IPS-18c (cell line): Measurements from ENCODE around the gene PARP8.
"Not testable (repeated sequence)": the region's sequence is repeated elsewhere in the genome, so short reads cannot be mapped to it uniquely, and the experiment has no call there.

Experiments
- H3K4me3 ChIP-seq: 2 replicates; pipeline ENCODE4 v1.7.0; 2013; ENCODE audit warnings: low read depth, mild to moderate bottlenecking, low read length, moderate library complexity; ENCODE audit not compliant: insufficient read depth
- H3K9me3 ChIP-seq: one replicate; pipeline ENCODE4 v1.6.1; 2013; ENCODE audit warnings: mild to moderate bottlenecking, low read length, moderate library complexity; ENCODE audit not compliant: control insufficient read depth, insufficient read depth

PARP8 gene

GRCh38 chr5:50798002-50798401, 131.6 kb downstream of the PARP8 start:
- no peak overlapping the region for H3K4me3 ChIP-seq
- H3K9me3 ChIP-seq = no peaks in the 10 kb centered on the region

DNA sequence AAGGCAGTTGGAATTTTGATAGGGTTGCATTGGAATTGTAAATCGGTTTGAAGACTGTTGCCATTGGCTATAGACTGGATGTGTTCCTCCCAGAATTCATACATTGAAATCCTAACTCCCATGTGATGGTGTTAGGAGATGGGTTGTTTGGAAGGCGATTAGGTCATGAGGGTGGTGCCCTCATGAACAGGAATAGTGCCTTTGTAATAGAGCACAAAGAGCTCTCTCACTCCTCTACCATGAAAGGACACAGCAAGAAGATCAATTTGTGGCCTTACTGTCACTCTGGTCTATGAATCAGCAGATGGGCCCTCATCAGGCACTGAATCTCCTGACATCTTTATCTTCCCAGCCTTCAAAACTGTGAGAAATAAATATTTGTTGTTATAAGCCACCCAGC, 133.2 kb downstream of the PARP8 start:
- H3K4me3 ChIP-seq = no peak overlapping the region
- H3K9me3 ChIP-seq = no peaks in the 10 kb centered on the region

- Histone ChIP-seq H3K4me3 (no peak overlapping the region), H3K9me3 (no peaks in the 10 kb centered on the region)
Measured at GRCh38 chr5:50800410-50800809, 134.0 kb downstream of the PARP8 start.

DNA sequence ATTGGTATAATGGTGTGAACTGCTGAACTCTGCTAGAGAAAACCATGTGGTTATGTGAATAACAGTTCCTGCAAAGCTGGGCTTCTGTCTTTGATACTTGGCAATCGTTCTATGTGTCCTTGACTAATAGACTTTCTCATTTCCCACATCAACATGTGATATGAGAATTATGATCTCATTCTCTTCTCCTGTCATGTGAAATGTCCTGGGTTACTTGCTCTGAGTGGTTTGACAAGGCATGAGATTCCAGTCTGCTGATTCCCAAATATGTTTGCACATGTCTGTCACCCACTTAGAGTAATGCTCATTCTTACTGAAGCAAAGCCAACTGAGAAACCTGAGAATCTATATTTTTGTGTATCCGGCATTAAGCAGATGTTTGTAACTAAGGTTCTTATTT, 141.2 kb downstream of the PARP8 start:
- H3K4me3 ChIP-seq = no peak overlapping the region

DNA sequence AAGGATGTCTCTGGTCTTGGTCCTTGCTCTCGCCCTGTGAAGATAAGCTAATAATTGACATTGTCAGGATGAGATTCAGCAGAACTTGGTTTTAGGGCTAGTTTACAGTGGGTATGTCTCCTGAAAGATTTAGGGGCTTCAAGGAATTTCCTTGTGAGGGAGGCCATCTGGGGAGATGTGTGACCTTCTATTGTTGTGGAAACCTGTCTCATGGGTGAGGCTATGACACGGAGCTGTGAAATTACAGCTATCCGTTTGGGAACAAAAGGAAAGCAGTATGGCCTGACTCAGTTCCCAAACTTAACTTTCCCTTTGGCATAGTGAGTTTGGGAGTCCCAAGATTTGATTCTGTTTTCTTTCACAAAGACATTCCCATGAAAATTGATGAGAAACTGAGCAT, 142.0 kb downstream of the PARP8 start:
- H3K9me3 ChIP-seq = no peaks in the 10 kb centered on the region
- H3K4me3 ChIP-seq = no peak overlapping the region

More for the DNA sequence above, 141.2 kb downstream of the PARP8 start:
- H3K9me3 ChIP-seq = no peaks in the 10 kb centered on the region

GRCh38 chr5:50811746-50812145, 145.3 kb downstream of the PARP8 start:
- not testable (repeated sequence) for H3K4me3 ChIP-seq, H3K9me3 ChIP-seq

DNA sequence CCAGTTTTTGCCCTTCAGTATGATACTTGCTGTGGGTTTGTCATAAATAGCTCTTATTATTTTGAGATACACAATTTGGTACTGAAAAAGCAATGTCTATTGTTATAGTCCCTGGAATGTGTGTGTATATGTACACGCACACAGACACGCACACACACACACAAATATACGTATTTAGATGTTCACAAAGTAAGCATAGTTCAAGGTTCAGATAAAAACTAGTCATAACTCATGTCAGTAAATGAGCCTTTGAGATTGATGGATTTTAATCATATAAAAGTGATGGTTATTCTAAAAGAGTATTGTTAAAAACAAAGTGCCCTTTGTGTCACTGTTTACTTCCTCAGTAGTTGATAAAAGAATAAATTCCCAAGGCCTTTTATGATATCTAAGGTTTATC, 147.3 kb downstream of the PARP8 start:
- H3K4me3 ChIP-seq = no peak overlapping the region
- no peaks in the 10 kb centered on the region for H3K9me3 ChIP-seq

DNA sequence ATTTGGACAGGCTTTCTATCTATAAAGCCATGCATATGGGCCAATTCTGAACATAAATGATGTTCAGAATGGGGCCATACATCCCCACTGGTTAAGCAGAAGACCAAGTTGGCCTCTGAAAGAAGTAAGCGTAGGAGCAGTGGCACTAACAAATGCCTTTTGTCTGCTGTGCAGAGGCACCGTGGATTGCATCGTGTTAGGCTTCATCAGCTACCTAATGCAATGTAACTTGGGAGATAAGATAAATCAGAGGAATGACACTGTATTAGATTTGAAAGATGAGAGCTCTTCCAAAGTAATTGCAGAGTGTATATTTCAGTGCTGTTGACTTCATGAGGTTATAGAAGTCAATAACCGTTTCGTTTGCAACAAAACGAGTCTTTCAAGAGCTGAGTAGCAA, 148.1 kb downstream of the PARP8 start:
- H3K9me3 ChIP-seq = no peaks in the 10 kb centered on the region
- no peak overlapping the region for H3K4me3 ChIP-seq

- Histone ChIP-seq H3K9me3 (no peaks in the 10 kb centered on the region), H3K4me3 (no peak overlapping the region)
Measured at GRCh38 chr5:50822046-50822445, 155.6 kb downstream of the PARP8 start.

GRCh38 chr5:50822761-50823160, 156.3 kb downstream of the PARP8 start:
- H3K4me3 ChIP-seq = no peak overlapping the region
- no peaks in the 10 kb centered on the region for H3K9me3 ChIP-seq

DNA sequence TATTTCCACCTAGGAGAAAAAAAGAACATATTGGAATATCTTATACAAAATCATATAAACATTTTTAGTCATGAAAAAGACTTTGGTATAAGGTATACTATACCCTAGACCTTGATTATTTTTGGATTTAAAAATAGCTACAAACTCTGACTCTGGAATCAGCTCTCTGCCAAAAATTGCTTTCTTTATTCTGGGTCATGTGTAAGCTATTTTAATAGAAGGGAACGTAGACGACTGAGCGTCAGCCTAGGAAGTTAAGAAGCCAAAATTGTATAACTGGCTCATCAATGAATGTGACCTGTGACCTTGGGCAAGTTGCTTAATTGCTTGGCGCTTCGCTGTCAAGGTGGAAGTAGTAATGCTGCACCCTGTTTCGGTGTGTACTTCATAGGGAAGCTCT, 157.1 kb downstream of the PARP8 start:
- Histone ChIP-seq H3K9me3 (no peaks in the 10 kb centered on the region), H3K4me3 (no peak overlapping the region)

DNA sequence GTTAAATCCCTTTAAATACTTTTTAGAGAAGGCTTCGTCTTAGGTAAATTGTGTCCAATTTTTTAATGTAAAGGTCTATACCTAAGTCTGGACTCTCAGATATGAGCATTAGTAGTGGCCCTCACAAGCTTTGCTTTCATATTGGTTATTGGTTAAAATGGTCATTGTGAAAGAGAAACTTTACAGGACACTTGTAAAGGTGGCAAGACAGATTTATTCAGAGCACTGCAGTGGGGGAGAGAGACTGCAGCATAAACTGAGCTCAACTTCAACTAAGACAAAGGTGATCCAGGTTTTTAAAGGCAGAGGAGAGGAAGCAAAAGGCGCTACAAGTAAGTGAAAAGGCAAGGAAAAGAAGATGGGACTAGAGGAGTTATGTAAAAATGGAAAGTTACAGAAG, 157.7 kb downstream of the PARP8 start:
- Histone ChIP-seq H3K9me3 (no peaks in the 10 kb centered on the region), H3K4me3 (no peak overlapping the region)

GRCh38 chr5:50827516-50828247, 161.2 kb downstream of the PARP8 start:
- H3K4me3 ChIP-seq = no peak overlapping the region

GRCh38 chr5:50829023-50829422, 162.6 kb downstream of the PARP8 start:
- H3K4me3 ChIP-seq = no peak overlapping the region
- no peaks in the 10 kb centered on the region for H3K9me3 ChIP-seq

More at GRCh38 chr5:50827516-50828247, 161.2 kb downstream of the PARP8 start:
- H3K9me3 ChIP-seq = no peaks in the 10 kb centered on the region

GRCh38 chr5:50832657-50833284, 166.3 kb downstream of the PARP8 start:
- H3K9me3 ChIP-seq = no peaks in the 10 kb centered on the region
- H3K4me3 ChIP-seq = no peak overlapping the region

DNA sequence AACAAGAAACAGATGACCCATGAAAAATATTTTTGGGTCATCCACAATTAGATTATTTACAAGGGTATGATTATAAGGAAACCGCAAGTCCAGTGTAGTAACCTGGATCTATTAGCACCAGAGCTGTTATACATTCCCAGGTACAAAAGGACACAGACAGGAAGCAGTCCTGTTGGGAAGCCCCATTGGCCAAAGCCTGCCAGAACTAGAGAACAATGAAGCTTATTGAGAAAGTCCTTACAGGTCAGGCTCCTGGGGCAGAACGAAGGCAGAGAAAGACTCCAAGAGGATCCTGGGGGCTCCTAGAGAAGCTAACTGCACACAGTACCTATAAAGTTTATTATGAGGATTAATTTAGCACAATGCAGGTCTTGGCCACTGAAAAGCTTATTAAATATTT, 169.9 kb downstream of the PARP8 start:
- Histone ChIP-seq H3K4me3 (no peak overlapping the region), H3K9me3 (no peaks in the 10 kb centered on the region)

GRCh38 chr5:50839472-50839871, 173.0 kb downstream of the PARP8 start:
- Histone ChIP-seq H3K4me3 (no peak overlapping the region), H3K9me3 (no peaks in the 10 kb centered on the region)

GRCh38 chr5:50843091-50843490, 176.7 kb downstream of the PARP8 start:
- no peaks in the 10 kb centered on the region for H3K9me3 ChIP-seq
- H3K4me3 ChIP-seq = no peak overlapping the region

DNA sequence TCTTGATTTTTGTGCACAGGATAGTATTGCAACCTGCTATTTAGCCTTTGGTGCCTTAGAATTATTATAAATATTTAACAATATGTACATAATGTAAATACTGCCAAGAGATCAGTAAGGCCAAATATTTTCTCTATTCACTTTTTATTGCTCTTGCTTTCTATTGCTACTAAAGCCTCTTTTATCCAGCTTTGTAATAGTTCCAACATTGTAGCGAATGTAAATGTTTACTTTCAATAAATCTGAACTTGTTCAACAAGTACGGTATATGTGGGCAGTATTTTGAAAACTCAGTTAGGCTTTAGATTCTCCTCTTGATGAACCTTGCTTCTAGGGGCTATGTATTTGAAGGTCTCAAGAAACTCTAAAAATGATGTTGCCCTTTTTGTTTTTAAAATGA, 179.8 kb downstream of the PARP8 start:
- H3K4me3 ChIP-seq = no peak overlapping the region
- no peaks in the 10 kb centered on the region for H3K9me3 ChIP-seq
